Raji (cell line): ENCODE data around the gene ADORA2B.

Experiments
- POLR2A ChIP-seq: IDR thresholded peaks from 2 replicates; pipeline ENCODE4 v1.6.1; 2011; ENCODE audit warnings: low read depth, low read length, control low read depth; ENCODE audit not compliant: insufficient read depth

The ADORA2B gene

GRCh38 chr17:15967706-15968399 is 22.9 kb downstream of the ADORA2B start:
- TF ChIP-seq POLR2A: no peak

- no peak for TF ChIP-seq POLR2A
Measured at GRCh38 chr17:15969463-15969862, 24.5 kb downstream of the ADORA2B start.

- TF ChIP-seq POLR2A: no peak
Measured at GRCh38 chr17:15970500-15970899, 25.6 kb downstream of the ADORA2B start.

GRCh38 chr17:15971098-15971678 is 26.3 kb downstream of the ADORA2B start:
- no peak for TF ChIP-seq POLR2A

- TF ChIP-seq POLR2A: no peak
Measured at GRCh38 chr17:15971882-15972281, 27.0 kb downstream of the ADORA2B start.

GRCh38 chr17:15972497-15972951 is 27.6 kb downstream of the ADORA2B start:
- TF ChIP-seq POLR2A: no peak

- TF ChIP-seq POLR2A: no peak
Measured at GRCh38 chr17:15973016-15973415, 28.1 kb downstream of the ADORA2B start.

GRCh38 chr17:15973834-15974233 is 28.9 kb downstream of the ADORA2B start:
- no peak for TF ChIP-seq POLR2A

GRCh38 chr17:15977894-15978293 is 33.0 kb downstream of the ADORA2B start:
- no peak for TF ChIP-seq POLR2A

- no peak for TF ChIP-seq POLR2A
Measured at GRCh38 chr17:15978606-15979005, 33.7 kb downstream of the ADORA2B start.

- TF ChIP-seq POLR2A: no peak
Measured at GRCh38 chr17:15981208-15981607, 36.3 kb downstream of the ADORA2B start.

GRCh38 chr17:15981646-15982580 is 37.0 kb downstream of the ADORA2B start:
- TF ChIP-seq POLR2A: no peak

GRCh38 chr17:15996322-15996721 is 51.4 kb downstream of the ADORA2B start:
- TF ChIP-seq POLR2A: no peak

GRCh38 chr17:15998031-15998562 is 53.2 kb downstream of the ADORA2B start:
- TF ChIP-seq POLR2A: no peak
